DOHH2 (cell line): ENCODE results near the gene EEF2.

Experiments used
- CTCF ChIP-seq: fragments of 200-600 bp; sonication (generic); IDR thresholded peaks from one replicate; pipeline ENCODE4 v1.5.1; 2014; ENCODE audit warnings: antibody characterized with exemption, mild to moderate bottlenecking, low read depth, low read length; ENCODE audit not compliant: poor library complexity, severe bottlenecking
- EZH2phosphoT487 ChIP-seq: fragments of 200-600 bp; sonication (generic); IDR thresholded peaks from 2 replicates; pipeline ENCODE4 v1.6.1; 2017; ENCODE audit warnings: borderline replicate concordance, mild to moderate bottlenecking, antibody characterized with exemption, low read length, moderate library complexity, mixed read lengths

- no peak for TF ChIP-seq CTCF
- no peak for TF ChIP-seq EZH2phosphoT487
Measured at GRCh38 chr19:3949997-3950859, 35.0 kb downstream of the EEF2 start.
